ENCODE results near the gene AKR1D1.
"Not testable (repeated sequence)": the region's sequence is repeated elsewhere in the genome, so short reads cannot be mapped to it uniquely, and the experiment has no call there.

AKR1D1 gene

GRCh38 chr7:138076196-138076595 lies at the start of gene AKR1D1:
Gene AKR1D1, plus strand, starts transcription at chr7:138076459. Its CDS starts 60 bp downstream, at chr7:138076519.
- no peak for DNase-seq (ENCODE audit: low read depth)

DNA sequence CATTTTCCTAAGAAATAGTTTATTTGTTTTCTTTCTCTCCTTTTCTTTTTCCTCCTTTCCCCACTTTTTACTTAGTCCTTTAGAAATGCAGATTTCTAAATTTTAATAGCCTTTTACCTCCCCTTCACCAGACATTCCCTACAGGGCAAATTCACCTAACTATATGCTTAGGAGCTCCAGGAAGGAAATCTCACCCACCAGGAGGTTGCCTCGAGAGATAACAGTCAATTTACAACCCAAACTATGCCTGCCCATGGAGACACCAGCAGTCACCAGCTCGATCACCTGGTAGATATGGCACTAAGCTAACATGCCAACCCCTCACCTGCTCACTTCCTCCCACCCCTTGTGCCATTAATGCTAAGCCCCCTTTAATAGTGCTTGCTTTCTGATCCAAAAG lies 49.2 kb upstream of the AKR1D1 start:
- DNase-seq (ENCODE audit: low read depth) = no peak

DNA sequence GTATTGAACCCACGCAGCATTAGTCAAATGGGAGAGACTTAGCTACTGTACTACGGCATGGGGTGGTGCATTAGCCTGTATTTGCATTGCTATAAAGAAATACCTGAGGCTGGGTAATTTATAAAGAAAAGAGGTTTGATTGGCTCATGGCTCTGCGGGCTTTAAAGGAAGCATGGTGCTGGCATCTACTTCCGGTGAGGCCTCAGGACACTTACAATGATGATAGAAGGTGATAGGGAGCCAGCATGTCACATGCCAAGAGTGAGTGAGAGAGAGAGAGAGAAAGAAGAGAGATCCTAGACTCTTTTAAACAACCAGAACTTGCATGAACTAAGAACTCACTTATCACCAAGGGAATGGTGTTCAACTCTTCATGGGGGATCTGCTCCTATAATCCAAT lies 47.1 kb upstream of the AKR1D1 start:
- DNase-seq (ENCODE audit: low read depth) = no peak

GRCh38 chr7:138029941-138030340 lies 46.3 kb upstream of the AKR1D1 start:
- no peak for DNase-seq (ENCODE audit: low read depth)

DNA sequence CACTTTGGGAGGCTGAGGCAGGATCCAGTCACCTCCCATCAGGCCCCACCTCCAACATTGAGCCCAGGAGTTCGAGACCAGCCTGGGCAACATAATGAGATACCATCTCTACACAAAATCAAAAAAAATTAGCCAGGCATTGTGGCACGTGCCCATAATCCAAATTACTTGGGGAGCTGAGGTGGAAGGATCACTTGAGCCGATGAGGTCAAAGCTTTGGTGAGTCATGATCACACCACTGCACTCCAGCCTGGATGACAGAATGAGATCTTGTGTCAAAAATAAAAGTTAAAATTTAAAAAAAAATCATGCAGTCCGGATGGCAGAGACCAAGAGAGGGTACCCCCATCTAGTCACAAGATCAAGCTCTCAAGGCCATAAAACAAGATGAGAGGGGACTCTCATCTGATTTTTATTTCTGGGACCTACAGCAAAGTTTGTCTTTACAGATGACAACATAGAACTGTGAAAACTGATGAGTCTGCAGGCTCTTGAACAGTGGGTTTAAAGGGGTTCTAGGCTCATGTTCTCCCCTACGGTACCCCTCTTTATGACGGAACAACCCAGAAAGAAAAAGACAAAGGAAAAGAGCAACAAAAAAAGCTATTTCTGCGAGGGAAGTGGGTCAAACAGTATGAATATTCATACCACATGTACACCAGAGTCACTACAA lies 45.4 kb upstream of the AKR1D1 start:
- no peak for DNase-seq (ENCODE audit: low read depth)

DNA sequence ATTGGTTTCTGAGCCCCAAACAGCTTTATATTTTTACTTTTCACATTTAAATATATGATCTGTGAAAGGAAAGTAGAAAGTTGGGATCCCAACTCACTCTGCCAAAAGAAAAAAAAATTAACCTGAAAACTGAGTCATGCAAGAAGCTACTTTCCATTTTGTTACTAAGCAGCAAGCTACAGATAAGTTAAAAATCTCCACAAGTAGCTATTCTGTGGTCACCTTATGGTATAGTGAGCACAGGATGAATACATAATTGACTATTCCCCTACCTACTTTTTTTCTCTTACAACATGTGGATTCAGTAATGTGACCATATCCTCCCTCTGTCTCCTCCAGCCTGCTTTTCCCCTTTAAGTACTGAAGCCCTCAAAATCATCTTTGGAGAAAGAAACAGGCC lies 44.1 kb upstream of the AKR1D1 start:
- no peak for DNase-seq (ENCODE audit: low read depth)

DNA sequence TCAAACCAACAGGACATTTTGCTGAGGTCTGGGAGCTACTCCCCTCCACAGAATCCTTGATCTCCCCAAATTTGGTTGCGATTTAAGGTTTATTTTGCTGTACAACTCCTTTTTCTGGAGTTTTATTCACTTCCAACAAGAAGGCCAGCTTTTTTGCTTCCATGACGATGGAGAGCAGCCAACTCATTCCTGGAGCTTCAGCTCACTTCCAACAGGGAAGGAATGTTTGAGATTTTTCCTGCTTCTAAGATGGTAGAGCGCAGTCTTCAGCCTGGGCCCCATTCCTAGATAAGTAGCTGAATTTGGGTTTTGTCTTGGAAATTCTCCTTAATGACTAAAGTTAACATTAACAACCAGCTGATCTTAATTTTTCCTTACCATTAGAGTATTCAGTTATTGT lies 43.5 kb upstream of the AKR1D1 start:
- DNase-seq (ENCODE audit: low read depth) = no peak

DNA sequence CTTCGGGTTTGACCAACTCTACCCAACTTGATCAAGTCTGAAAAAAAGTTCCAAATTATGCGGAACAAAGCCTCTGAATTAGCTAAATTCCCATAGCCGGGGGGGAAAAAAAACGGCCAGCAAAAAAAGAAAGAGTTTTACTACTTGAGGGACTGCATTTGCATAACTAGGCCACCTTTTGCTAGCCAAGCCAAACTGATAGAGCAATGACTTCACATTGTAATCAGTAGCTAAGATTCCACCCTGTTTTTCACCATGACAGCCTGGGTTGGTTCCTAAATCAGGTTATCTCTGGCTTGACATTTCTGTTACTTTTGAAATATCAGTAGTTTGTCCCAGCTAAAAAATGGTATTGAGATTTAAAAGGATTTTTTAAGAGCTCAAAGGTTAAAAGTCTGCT lies 43.0 kb upstream of the AKR1D1 start:
- no peak for DNase-seq (ENCODE audit: low read depth)

GRCh38 chr7:138036135-138036534 lies 40.1 kb upstream of the AKR1D1 start:
- no peak for DNase-seq (ENCODE audit: low read depth)

GRCh38 chr7:138040063-138040462 lies 36.2 kb upstream of the AKR1D1 start:
- not testable (repeated sequence) for DNase-seq (ENCODE audit: low read depth)

DNA sequence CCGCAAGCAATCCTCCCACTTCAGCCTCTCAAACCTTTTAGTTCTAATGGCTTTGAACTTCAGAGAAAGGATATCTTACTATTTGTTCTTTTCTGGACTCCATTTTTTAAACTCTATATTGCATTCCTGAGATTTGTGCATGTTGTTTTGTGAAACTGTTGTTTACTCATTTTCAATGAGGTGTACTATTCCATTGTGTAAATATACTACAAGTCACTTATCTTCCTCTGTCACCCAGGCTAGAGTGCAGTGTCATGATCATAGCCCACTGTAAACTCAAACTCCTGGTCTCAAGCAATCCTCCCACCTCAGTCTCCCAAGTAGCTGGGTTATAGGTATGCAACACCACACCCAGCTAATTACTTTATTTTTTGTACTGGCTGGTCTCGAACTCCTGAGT lies 31.4 kb upstream of the AKR1D1 start:
- DNase-seq (ENCODE audit: low read depth) = no peak

- DNase-seq (ENCODE audit: low read depth) = no peak
Observed at GRCh38 chr7:138047907-138048306, 28.4 kb upstream of the AKR1D1 start.

DNA sequence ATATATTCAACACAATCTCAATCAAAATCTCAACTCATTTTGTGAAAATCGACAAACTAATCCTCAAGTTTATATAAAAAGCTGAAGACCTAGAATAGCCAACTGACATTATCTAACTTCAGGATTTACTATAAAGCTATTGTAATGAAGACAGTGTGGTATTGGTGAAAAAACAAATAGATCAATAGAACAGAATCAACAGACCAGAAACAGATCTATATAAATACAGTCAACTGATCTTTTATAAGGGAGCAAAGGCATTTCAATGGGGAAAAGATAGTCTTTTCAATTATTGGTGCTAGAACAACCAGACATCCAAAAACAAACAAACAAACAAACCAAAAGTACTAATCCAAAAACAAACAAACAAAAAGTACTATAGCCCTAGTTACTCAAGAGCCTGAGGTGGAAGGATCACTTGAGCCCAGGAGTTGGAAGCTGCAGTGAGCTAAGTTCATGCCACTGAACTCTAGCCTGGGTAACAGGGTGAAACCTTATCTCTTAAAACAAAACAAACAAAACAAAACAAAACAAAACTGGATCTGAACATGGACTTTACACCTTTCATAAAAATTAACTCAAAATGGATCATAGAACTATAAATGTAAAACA lies 26.6 kb upstream of the AKR1D1 start:
- no peak for DNase-seq (ENCODE audit: low read depth)

DNA sequence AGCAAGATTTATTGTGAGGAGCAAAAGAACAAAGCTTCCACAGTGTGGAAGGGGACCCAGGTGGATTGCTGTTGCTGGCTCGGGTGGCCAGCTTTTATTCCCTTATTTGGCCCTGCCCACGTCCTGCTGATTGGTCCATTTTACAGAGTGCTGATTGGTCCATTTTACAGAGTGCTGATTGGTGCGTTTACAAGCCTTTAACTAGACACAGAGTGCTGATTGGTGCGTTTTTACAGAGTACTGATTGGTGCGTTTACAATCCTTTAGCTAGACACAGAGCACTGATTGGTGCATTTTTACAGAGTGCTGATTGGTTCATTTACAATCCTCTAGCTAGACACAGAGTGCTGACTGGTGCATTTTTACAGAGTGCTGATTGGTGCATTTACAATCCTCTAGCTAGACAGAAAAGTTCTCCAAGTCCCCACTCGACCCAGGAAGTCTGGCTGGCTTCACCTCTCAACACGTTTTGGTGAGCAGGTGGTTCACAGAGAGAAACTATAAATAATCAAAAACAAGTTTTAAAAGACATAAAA lies 24.5 kb upstream of the AKR1D1 start:
- DNase-seq (ENCODE audit: low read depth) = not testable (repeated sequence)

GRCh38 chr7:138052696-138053095 lies 23.6 kb upstream of the AKR1D1 start:
- DNase-seq (ENCODE audit: low read depth) = no peak

- DNase-seq (ENCODE audit: low read depth) = not testable (repeated sequence)
Observed at GRCh38 chr7:138055698-138056097, 20.6 kb upstream of the AKR1D1 start.

DNA sequence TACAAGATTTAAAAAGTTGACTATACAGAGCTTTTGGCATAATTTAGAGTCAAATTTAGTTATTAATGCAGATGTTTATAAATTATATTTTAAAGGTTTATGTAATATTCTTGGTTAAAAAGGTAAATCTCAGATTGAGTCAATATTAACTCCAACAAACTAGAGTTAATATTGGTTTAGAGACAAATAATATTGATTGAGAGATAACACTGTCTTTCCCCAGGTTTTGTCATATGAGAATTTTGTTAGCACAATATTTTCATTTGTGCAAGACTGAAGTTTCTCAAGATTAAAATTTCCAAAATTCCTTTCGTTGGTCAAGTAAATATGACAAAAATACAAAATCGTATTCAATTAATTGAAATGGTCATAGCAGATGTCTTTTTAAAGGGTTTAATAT lies 12.9 kb upstream of the AKR1D1 start:
- DNase-seq (ENCODE audit: low read depth) = no peak

DNA sequence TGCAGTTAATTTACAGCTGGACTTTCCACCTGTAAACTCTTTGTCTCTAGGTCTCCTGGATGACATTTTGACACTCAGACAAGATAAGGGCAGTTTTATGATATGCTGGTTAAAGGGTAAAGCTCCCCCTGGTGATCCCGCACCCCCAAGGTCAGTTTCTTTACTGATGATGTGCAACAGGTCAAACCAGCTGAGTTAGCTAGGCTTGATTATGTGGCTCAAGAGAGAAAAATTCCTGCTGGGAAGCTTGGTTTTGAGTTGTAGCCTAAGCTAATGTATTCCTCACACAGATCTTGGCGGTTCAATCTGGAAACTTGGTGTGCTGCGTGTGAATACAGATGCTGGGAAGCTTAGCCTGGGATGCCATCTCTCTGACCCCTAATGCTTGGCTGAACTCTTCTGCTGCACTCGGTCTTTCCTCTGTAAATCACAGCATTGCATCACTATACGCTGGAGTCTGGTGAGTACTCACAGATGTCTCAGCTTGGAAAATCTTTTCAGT lies 11.4 kb upstream of the AKR1D1 start:
- no peak for DNase-seq (ENCODE audit: low read depth)

DNA sequence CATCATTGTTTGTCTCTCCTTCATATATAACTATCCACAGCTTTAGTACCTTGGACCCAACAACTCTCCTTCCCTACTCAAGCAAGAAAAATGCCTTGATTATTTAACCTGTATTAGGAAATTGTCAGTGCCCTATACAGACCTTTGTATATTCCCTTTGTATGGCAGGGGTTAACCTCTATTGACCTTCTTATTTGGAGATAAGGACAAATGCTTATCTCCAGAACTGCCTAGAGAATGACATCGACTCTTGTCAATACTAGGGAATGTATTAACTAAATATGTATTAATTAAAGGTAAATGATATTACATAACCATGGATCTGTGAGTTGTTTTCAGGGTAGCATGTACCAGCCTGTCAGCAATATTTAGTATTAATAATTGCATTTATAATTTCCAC lies 10.4 kb upstream of the AKR1D1 start:
- DNase-seq (ENCODE audit: low read depth) = no peak

DNA sequence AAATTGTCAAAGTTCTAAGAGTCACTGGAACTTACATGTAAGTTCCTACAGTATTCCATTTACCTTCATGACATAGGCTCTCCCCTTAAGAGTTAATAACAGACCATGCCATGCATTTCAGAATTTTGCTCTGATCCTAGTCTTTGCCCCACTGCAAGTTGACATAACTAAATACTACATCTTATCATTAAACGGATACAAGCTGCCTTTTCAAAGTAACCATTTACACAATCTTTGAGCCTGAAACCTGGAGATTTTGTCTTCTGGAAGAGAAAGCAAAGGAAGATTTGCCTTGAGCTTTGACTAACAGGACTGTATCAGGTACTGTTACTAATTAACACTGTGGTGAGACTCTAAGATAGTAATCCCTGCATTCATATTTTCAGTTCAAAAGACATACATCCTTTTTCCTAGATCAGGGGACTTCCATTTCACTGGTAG lies 9.3 kb upstream of the AKR1D1 start:
- DNase-seq (ENCODE audit: low read depth) = no peak

GRCh38 chr7:138067774-138068173 lies 8.5 kb upstream of the AKR1D1 start:
- DNase-seq (ENCODE audit: low read depth) = no peak

GRCh38 chr7:138070908-138071307 lies 5.4 kb upstream of the AKR1D1 start:
- no peak for DNase-seq (ENCODE audit: low read depth)

DNA sequence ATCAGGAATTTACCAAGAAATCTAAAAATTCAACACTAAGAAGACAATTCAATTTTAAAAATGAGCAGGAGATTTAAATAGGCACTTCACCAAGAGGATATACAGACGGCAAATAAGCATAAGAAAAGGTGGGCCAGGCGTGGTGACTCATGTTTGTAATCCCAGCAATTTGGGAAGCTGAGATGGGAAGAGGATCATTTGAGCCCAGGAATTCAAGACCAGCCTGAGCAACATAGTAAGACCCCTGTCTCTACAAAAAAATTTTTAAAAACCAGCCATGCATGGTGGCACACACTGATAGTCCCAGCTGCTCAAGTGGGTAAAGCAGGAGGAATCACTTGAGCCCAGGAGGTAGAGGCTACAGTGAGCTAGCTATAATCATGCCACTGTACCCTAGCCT lies 3.5 kb upstream of the AKR1D1 start:
- DNase-seq (ENCODE audit: low read depth) = no peak

DNA sequence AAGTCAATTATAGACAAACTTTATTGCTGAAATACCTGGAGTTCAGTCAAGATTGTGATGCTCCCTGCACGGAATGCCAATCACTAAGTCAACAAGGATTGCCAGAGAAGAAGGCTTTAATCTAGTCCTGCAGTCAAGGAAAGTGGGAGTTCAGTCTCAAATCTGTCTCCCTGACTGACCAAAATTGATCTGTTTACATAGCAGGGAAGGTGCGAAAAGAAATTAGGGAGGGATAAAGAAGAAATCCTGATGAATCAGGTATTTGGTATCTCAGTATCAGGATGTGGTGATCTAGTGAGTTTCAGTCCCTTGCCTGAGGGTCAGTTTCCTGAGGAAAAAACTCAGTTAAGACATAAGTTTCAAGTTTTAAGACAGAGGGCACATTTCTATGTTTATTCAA lies 2.1 kb upstream of the AKR1D1 start:
- DNase-seq (ENCODE audit: low read depth) = no peak

All from HS-5 (cell line).